Measurements from ENCODE around the gene COG5. TPM values are rescaled to one million over a fixed set of nuclear protein-coding genes. Genes with fewer than 3 reads are reported as not detected.

The COG5 gene
- total and polyA plus RNA-seq, 2 of the 8 experiments (the other 6 are each of a cell fraction or from before 2014, with no cell fraction given): 10.5 to 28.1 TPM

GRCh38 chr7:107446531-107446930, 117.2 kb downstream of the COG5 start (continued):
- TF ChIP-seq MAX (IDR thresholded peaks at IDR 0.05) (no peak), SP4 (IDR thresholded peaks at IDR 0.05; ENCODE audit: low read length) (no peak), JUN (IDR thresholded peaks at IDR 0.05; ENCODE audit: low read depth, low read length) (no peak), BACH1 (IDR thresholded peaks at IDR 0.05; ENCODE audit: low read length) (no peak), RNF2 (IDR thresholded peaks at IDR 0.05; ENCODE audit: borderline replicate concordance, low read depth, low read length, missing control alignments, poor library complexity, severe bottlenecking) (no peak), CTCF (IDR thresholded peaks at IDR 0.05; ENCODE audit: control extremely low read depth in 1 of 3, insufficient read depth in 1 of 3, low read depth in 1 of 3, low read length in 3 of 3) (no peak)
